Neural crest cell (in vitro differentiated cells): ENCODE data around the gene XRCC1. TPM values are rescaled to one million over a fixed set of nuclear protein-coding genes. Genes with fewer than 3 reads are reported as not detected.
A peak's percentile ranks its signal among the peaks of the same experiment; 100 is the strongest.

Experiments
- DNase-seq: peaks from one replicate; pipeline ENCODE4 v3.0.0; 2021; ENCODE audit warnings: low read depth, mixed read lengths, low spot score
- H3K27ac Mint-ChIP-seq: one replicate; pipeline ENCODE4 v1.8.0; 2021; ENCODE audit warnings: mild to moderate bottlenecking, mixed read lengths; ENCODE audit not compliant: unreplicated experiment
- H3K27me3 Mint-ChIP-seq: 2 replicates; pipeline ENCODE4 v1.8.0; 2021; ENCODE audit warnings: low read depth, mild to moderate bottlenecking, mixed read lengths
- H3K36me3 Mint-ChIP-seq: 2 replicates; pipeline ENCODE4 v1.8.0; 2021; ENCODE audit warnings: low read depth, mild to moderate bottlenecking, mixed read lengths
- H3K4me1 Mint-ChIP-seq: 2 replicates; pipeline ENCODE4 v1.8.0; 2021; ENCODE audit warnings: mixed read lengths
- H3K4me3 Mint-ChIP-seq: one replicate; pipeline ENCODE4 v1.8.0; 2021; ENCODE audit warnings: mild to moderate bottlenecking, mixed read lengths
- H3K9me3 Mint-ChIP-seq: 2 replicates; pipeline ENCODE4 v1.8.0; 2021; ENCODE audit warnings: mixed read lengths
- total RNA-seq: library from RNA; stranded (reverse); gene quantifications from 2 replicates; pipeline ENCODE4 v1.2.1, GENCODE V29; 2021
- TF ChIP-seq, protein P1 (sequence below): fragments of 200-600 bp; sonication (generic); conservative IDR thresholded peaks from 2 replicates; pipeline ENCODE4 v1.5.0; 2021; ENCODE audit warnings: antibody characterized with exemption, mild to moderate bottlenecking

Gene XRCC1
- total RNA-seq, 1 donor from 2014 or later = 79.4 TPM

GRCh38 chr19:43507880-43508279 lies 67.4 kb downstream of the XRCC1 start:
- H3K27ac Mint-ChIP-seq = no peak overlapping the region
- no peaks in the 10 kb centered on the region for H3K9me3 Mint-ChIP-seq
- no peak for DNase-seq
- H3K4me1 Mint-ChIP-seq = peaks cover 19% of the 10 kb centered on the region
- peak overlapping the region; percentile 49 for H3K4me3 Mint-ChIP-seq
- peaks cover 2% of the 10 kb centered on the region for H3K27me3 Mint-ChIP-seq
- TF ChIP-seq, protein P1, sequence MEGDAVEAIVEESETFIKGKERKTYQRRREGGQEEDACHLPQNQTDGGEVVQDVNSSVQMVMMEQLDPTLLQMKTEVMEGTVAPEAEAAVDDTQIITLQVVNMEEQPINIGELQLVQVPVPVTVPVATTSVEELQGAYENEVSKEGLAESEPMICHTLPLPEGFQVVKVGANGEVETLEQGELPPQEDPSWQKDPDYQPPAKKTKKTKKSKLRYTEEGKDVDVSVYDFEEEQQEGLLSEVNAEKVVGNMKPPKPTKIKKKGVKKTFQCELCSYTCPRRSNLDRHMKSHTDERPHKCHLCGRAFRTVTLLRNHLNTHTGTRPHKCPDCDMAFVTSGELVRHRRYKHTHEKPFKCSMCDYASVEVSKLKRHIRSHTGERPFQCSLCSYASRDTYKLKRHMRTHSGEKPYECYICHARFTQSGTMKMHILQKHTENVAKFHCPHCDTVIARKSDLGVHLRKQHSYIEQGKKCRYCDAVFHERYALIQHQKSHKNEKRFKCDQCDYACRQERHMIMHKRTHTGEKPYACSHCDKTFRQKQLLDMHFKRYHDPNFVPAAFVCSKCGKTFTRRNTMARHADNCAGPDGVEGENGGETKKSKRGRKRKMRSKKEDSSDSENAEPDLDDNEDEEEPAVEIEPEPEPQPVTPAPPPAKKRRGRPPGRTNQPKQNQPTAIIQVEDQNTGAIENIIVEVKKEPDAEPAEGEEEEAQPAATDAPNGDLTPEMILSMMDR = no peak
- peaks cover 5% of the 10 kb centered on the region for H3K36me3 Mint-ChIP-seq

DNA sequence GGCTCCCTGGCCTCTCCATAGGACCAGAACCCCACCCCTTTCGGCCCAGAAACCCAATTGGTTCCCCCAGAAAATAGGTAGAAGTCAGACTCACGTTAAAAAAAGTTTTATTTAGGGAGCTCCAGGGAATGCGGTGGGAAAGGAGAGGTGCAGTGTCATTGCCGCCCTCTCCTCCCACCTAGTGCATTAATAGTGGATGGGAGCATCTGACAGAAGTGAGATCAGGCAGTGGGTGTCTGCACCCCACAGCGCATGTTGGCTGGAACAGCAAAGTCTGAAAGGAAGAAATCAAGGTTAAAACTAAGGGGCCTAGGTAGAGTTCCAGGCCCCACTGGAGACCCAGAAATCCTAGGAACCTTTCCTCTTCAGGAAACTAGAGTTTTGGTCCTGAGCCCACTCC lies 68.7 kb downstream of the XRCC1 start:
- Mint-ChIP-seq H3K9me3 (no peaks in the 10 kb centered on the region), H3K4me3 (peak overlapping the region; percentile 66), H3K27me3 (peaks cover 2% of the 10 kb centered on the region), H3K4me1 (peaks cover 21% of the 10 kb centered on the region), H3K36me3 (peaks cover 2% of the 10 kb centered on the region), H3K27ac (no peak overlapping the region)
- TF ChIP-seq, protein P1 = no peak
- DNase-seq = no peak

- Mint-ChIP-seq H3K27ac (no peak overlapping the region), H3K27me3 (peaks cover 2% of the 10 kb centered on the region), H3K9me3 (no peaks in the 10 kb centered on the region), H3K4me3 (peak overlapping the region; percentile 66), H3K36me3 (peaks cover 2% of the 10 kb centered on the region), H3K4me1 (peaks cover 21% of the 10 kb centered on the region)
- TF ChIP-seq, protein P1 = no peak
- no peak for DNase-seq
Observed at GRCh38 chr19:43505941-43506340, 69.4 kb downstream of the XRCC1 start.

GRCh38 chr19:43505186-43505456 lies 70.2 kb downstream of the XRCC1 start:
- peaks cover 2% of the 10 kb centered on the region for H3K27me3 Mint-ChIP-seq
- H3K4me1 Mint-ChIP-seq = peaks cover 21% of the 10 kb centered on the region
- no peaks in the 10 kb centered on the region for H3K9me3 Mint-ChIP-seq
- TF ChIP-seq, protein P1 = no peak
- peak overlapping the region; percentile 62 for H3K4me3 Mint-ChIP-seq
- DNase-seq = no peak
- H3K27ac Mint-ChIP-seq = no peak overlapping the region
- peaks cover 2% of the 10 kb centered on the region for H3K36me3 Mint-ChIP-seq

GRCh38 chr19:43504426-43505185 lies 70.7 kb downstream of the XRCC1 start, which contains the start of gene PHLDB3:
Gene PHLDB3 (minus strand): TSS chr19:43504746. CDS start chr19:43504118, 628 bp downstream.
- Mint-ChIP-seq H3K9me3 (no peaks in the 10 kb centered on the region), H3K27me3 (peaks cover 2% of the 10 kb centered on the region), H3K4me1 (peaks cover 21% of the 10 kb centered on the region), H3K27ac (peak within 1 kb of the TSS; percentile 78), H3K4me3 (peak within 1 kb of the TSS; percentile 90), H3K36me3 (peaks cover 2% of the 10 kb centered on the region)
- no peak for DNase-seq
- TF ChIP-seq, protein P1 = no peak
